Mucosa of gallbladder (tissue), 1 donor: Measurements from ENCODE around the gene CHD5. TPM values are rescaled to one million over a fixed set of nuclear protein-coding genes. Genes with fewer than 3 reads are reported as not detected.

Source experiments
- DNase-seq: peaks from one replicate; pipeline ENCODE4 v3.0.0-alpha.2; 2020; ENCODE audit warnings: low spot score
- total RNA-seq: library from RNA; stranded (reverse); gene quantifications from one replicate; pipeline ENCODE4 v1.2.1, GENCODE V29; 2021
- donor health status: DM: no; HTN: no; CAD: no.

CHD5 gene
- total RNA-seq, 1 donor from 2014 or later: 0.23 TPM

DNA sequence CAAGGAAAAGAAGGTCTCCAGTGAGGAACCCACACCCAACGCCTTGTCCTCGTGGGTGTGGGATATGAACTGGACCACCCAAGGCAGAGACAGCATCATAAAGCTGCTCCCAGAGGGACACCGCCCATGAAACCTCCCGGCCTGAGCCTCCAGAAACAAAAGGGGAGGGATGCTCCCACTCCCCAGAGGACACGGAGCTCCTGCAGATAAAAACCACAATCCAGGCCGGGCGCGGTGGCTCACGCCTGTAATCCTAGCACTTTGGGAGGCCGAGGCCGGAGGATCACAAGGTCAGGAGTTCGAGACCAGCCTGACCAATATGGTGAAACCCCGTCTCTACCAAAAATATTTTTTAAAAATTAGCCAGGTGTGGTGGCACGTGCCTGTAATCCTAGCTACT lies 66.4 kb downstream of the CHD5 start:
- no peak for DNase-seq

DNA sequence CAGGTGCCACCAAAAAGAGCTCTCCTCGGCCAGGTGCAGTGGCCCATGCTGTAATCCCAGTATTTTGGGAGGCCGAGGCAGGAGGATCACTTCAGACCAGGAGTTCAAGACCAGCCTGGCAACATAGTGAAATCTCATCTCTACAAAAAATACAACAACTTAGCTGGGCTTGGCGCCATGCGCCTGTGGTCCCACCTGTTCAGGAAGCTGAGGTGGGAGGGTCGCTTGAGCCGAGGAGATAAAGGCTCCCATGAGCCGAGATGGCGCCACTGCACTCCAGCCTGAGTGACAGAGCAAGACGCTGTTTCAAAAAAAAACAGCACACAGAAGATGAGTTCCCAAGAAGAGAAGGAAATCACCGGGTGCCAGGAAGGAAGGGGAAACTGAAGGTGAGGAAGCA lies 67.0 kb downstream of the CHD5 start:
- DNase-seq: no peak

- DNase-seq: no peak
Observed at GRCh38 chr1:6112690-6113005, 67.5 kb downstream of the CHD5 start.

DNA sequence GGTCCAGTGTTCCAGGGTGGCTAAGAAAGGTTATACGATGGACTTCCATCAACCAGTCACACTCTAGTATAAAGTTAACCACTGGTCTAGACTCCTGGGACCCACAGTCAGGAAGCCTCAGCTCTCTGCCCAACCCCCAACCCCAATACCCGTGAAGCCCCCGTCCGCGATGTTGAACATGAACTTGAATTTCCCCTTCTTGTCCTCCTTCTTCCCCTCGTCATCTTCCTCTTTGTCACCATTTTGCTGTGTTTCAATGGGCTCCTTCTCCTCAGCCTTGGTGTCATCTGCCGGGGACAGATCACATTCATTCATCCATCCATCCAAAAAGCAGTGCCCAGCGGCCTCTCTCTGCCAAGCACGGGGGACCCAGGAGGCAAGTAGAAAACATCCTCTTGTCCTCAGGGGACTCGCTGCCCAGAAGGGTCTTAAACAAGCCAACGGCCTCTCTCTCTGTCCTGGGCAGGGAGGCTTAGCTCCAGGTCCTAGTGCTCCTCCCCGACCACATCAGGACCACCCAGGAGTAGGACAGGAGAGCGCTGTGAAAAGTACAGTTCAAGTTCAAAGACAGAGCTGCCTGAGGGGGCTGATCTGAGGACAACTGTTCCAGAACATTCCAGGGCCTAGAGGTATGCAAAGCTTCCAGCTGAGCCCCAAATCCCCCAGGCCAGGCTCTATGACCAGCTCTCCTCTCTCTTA lies 68.0 kb downstream of the CHD5 start:
- no peak for DNase-seq

GRCh38 chr1:6111571-6111970 lies 68.5 kb downstream of the CHD5 start:
- DNase-seq: no peak

DNA sequence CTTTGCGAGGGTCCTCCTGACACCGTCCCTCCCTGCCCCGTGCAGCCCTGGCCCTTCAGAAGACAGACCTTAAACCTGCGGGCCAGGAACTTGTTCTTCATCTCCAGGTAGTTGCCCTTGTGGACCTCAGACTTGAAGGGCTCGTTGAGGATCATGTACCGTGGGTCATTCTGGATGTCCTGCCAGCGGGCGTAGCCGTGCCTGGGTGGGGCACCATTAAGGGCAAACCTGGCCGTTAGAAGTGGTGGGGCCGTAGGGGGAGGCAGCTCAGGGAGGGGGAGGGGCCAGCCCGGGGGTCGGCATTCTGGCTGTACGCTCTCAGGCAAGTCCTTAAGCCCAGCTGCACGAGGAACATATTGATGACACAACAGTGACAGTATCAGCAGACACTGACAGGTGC lies 69.8 kb downstream of the CHD5 start:
- no peak for DNase-seq

GRCh38 chr1:6109688-6110087 lies 70.4 kb downstream of the CHD5 start:
- DNase-seq: no peak

GRCh38 chr1:6108937-6109614 lies 71.0 kb downstream of the CHD5 start:
- no peak for DNase-seq

DNA sequence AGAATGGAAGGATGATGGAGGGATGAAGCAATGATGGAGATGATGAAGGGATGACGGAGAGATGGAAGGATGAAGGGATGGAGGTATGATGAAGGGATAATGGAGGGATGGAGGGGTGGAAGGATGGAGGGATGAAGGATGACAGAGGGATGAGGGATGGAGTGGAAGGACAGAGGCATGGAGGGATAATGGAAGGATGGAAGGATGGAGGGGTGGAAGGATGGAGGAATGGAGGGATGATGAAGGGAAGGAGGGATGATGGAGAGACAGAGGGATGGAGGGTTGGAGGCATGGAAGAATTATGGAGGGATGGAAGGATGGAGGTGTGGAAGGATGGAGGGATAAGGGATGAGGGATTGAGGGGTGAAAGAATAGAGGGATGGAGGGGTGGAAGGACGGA lies 71.6 kb downstream of the CHD5 start:
- no peak for DNase-seq

GRCh38 chr1:6107409-6108356 lies 72.4 kb downstream of the CHD5 start:
- DNase-seq: no peak

DNA sequence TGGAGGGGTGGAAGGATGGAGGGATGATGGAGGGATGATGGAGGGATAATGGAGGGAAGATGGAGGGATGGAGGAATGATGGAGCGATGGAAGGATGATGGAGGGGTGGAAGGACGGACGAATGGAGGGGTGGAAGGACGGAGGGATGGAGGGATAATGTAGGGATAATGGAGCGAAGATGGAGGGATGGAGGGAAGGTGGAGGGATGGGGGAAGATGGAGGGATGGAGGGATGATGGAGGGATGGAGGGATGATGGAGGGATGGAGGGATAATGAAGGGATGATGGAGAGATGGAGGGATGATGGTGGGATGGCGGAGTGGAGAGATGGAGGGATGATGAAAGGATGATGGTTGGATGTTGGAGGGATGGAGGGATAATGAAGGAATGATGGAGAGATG lies 73.1 kb downstream of the CHD5 start:
- no peak for DNase-seq

DNA sequence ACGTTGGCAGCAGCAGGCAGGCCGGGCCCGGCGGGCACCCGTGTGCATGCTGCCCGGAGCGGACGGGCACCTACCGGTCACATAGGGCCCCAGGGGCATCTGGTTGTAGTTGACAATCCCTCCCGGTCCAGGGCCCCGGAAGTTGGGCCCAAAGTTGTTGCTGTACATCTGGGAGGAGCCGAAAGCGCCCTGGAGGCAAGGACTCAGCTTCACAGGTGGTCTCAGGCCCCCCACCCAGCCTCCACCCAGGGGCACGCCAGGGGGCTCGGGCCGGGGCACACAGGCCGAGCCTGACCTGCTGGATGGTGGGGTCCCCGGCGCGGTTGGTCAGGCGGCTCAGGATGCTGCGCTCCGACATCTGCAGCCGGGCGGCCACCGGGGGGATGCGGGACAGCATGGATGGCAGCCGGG lies 73.8 kb downstream of the CHD5 start:
- no peak for DNase-seq

DNA sequence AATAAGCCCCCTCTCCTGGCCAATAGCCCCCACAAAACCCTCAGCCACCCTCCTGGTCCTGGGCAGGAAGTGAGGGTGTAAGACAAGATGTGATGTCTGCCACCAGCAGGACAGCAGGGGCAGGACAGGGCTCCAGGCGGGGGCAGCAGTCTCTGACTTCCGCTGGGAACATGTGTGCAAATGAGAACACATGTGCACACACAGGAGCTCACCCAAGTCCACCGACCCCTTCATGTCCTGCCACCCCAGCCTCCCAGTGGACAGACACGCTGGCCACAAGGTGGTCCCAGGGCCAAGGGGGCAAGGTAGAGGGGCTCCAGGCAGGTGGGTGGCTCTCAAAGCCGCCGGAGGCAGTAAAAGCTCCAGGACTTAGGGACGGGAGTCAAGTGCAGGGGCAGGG lies 74.4 kb downstream of the CHD5 start:
- no peak for DNase-seq

GRCh38 chr1:6105218-6105679 lies 74.9 kb downstream of the CHD5 start:
- DNase-seq: no peak

- DNase-seq: no peak
Observed at GRCh38 chr1:6104631-6105030, 75.5 kb downstream of the CHD5 start.

DNA sequence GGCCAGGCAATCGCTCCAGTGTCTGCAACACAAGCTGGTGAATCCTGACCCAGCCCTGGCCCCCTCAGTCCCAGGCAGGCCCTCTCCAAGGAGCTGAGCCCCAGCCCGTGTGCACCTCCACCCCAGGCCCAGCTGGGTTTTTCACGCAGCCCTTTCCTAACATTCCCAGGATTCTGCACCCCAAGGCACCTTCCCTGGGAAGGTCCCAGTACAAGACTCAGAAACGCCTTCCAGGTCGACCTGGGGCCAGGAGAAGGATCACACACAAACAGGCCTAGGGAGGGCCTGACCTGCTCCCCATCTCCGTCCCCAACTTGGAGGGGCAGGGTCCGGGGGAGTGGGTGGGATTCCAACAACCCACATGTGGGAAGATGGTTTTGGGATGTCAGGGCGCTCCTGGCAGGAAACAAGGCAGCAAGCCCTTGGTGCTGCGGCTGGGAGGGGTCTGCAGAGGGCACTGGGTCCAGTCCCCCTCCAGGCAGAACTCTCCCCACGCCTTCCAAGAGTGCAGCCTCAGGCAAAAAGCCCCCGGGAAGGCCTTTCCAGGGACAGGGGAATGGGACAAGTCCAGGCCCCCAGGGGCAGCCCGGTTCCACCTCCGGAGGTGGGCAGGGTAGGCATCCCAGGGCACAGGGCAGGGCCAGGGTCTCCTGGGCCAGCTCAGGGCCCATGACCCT lies 76.1 kb downstream of the CHD5 start:
- DNase-seq: no peak

DNA sequence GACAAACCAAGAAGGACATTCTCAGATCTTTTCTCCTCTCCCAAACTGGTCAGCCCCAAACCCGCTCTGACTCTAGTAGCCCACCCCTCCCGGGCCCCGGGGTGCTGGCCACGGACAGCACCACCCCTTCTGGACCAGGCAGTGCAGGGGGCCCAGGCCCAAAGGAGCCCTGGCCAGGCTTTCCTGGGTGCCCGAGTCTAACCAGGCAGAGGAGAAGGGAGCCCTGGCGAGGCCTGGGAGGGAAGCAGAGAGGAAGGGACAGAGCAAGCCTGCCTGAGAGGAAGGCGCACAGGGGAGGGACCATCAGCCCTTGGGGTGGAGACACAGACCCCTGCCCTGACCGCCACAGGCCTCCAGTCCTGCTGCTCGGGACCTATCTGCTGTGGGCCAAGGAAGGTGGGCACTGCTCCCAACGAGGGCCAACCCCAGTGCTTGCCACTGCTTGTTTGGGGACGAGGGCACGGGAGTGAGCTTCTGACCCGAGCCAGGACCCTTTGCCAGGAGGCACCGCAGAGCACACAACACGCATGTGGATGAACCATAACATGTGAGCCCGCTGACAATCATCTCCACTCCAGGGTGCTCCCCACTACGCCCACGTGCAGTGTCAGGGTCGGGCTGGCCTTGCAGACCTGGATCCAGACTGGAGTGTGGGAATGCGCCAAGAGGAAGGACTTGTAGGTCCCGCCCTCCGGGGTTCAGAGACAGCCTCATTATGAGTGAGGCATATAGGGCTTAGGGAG lies 76.8 kb downstream of the CHD5 start:
- no peak for DNase-seq

- no peak for DNase-seq
Observed at GRCh38 chr1:6102532-6102845, 77.6 kb downstream of the CHD5 start.

DNA sequence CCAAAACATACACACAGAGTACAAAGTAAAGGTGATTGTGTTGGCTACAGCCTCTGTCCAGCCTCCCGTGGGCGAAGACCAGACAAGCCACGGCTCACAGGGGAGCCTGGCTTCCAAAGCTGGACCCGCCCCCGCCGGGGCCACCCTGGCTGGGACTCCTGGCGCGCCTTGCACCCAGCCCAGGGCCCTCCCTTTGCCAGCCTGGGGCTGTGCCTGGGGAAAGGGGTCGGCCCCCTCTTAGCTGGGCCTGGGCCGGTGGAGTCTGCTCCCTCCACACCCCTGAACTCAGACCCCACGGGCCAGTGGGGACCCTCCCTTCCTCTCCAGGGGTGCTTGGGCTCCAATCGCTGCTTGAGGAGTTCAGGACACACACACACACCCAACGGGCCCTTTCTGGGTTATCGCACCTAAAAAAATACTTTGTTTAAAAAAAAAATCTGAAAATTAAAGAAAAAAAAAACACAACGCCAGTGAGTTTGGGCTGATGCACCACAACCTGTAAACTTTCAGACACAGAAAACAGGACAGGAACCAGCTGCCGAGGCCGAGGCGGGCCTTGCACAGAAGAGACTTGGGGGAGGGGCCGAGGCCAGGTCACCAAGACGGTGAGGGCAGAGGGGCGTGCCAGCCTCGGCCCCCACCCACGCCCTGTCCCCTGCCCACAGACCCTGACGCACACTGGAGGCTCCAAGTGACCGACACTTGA lies 78.1 kb downstream of the CHD5 start:
- DNase-seq: no peak

- DNase-seq: no peak
Observed at GRCh38 chr1:6100861-6101783, 79.0 kb downstream of the CHD5 start.
